Colonic mucosa (tissue), 4 donors: ENCODE data around the gene CTNND2. TPM values are rescaled to one million over a fixed set of nuclear protein-coding genes. Genes with fewer than 3 reads are reported as not detected.

Experiments used
- DNase-seq: peaks from one replicate; pipeline ENCODE4 v3.0.0-alpha.2; 2020
- H3K27ac ChIP-seq: fragments of 200-600 bp; one replicate; pipeline ENCODE4 v1.8.0; 2021
- H3K27me3 ChIP-seq: fragments of 200-600 bp; one replicate; pipeline ENCODE4 v1.8.0; 2021
- H3K36me3 ChIP-seq: fragments of 200-600 bp; one replicate; pipeline ENCODE4 v1.8.0; 2021
- H3K4me1 ChIP-seq: fragments of 200-600 bp; one replicate; pipeline ENCODE4 v1.8.0; 2021; ENCODE audit warnings: mild to moderate bottlenecking
- H3K4me3 ChIP-seq: fragments of 200-600 bp; one replicate; pipeline ENCODE4 v1.8.0; 2021
- H3K9ac ChIP-seq, 2 donors: one replicate each; pipeline ENCODE4 v1.7.0; 2013; ENCODE audit warnings: control low read depth in 2 of 2, low read depth in 2 of 2, low read length in 2 of 2
- H3K9me3 ChIP-seq: fragments of 200-600 bp; one replicate; pipeline ENCODE4 v1.8.0; 2021
- CTCF ChIP-seq: fragments of 200-600 bp; IDR thresholded peaks from one replicate; pipeline ENCODE4 v1.8.0; 2022; ENCODE audit warnings: antibody characterized with exemption, mild to moderate bottlenecking
- intact Hi-C: fragments of 100-400 bp; cut with DNase I; formaldehyde crosslinking; loops from one replicate; pipeline ENCODE4 v1.14.1; 2022
- total RNA-seq, 2 donors: library from RNA; stranded (reverse); fragmentation: NEBNext Ultra II Directional in 1 of 2; extraction: Animal tissue kit (Norgen Biotek cat#: 25700) in 1 of 2; gene quantifications; one replicate each; pipeline ENCODE4 v1.2.1, GENCODE V29; 2021
- donor health status: healthy.
- donor health status: DM: no; HTN: no; CAD: no.
- donor health status: DM: no; HTN: no; CAD: no.

CTNND2 gene
- total RNA-seq, 2 donors from 2014 or later, result 1.1 TPM

GRCh38 chr5:11504065-11504885 lies 400.0 kb downstream of the CTNND2 start:
- Histone ChIP-seq H3K36me3 (no peaks in the 10 kb centered on the region), H3K4me1 (no peaks in the 10 kb centered on the region), H3K27me3 (no peaks in the 10 kb centered on the region), H3K9me3 (no peaks in the 10 kb centered on the region), H3K4me3 (no peak overlapping the region), H3K27ac (no peak overlapping the region), H3K9ac (no peak overlapping the region)
- no peak for DNase-seq
- TF ChIP-seq CTCF, result no peak
- intact Hi-C loops, result no loop called here

- no peak overlapping the region for H3K27ac ChIP-seq
- intact Hi-C loops, result no loop called here
- TF ChIP-seq CTCF, result no peak
- DNase-seq, result no peak
- no peaks in the 10 kb centered on the region for H3K4me1 ChIP-seq
- no peaks in the 10 kb centered on the region for H3K36me3 ChIP-seq
- no peak overlapping the region for H3K9ac ChIP-seq
- H3K9me3 ChIP-seq, result no peaks in the 10 kb centered on the region
- H3K27me3 ChIP-seq, result no peaks in the 10 kb centered on the region
- no peak overlapping the region for H3K4me3 ChIP-seq
Observed at GRCh38 chr5:11502783-11503182, 401.5 kb downstream of the CTNND2 start.

GRCh38 chr5:11497651-11498050 lies 406.6 kb downstream of the CTNND2 start:
- Histone ChIP-seq H3K9me3 (no peaks in the 10 kb centered on the region), H3K36me3 (no peaks in the 10 kb centered on the region), H3K27ac (no peak overlapping the region), H3K4me3 (no peak overlapping the region), H3K4me1 (no peaks in the 10 kb centered on the region), H3K9ac (no peak overlapping the region), H3K27me3 (no peaks in the 10 kb centered on the region)
- intact Hi-C loops, result no loop called here
- no peak for DNase-seq
- TF ChIP-seq CTCF, result no peak

- Histone ChIP-seq H3K27me3 (no peaks in the 10 kb centered on the region), H3K27ac (no peak overlapping the region), H3K4me1 (no peaks in the 10 kb centered on the region), H3K9me3 (no peaks in the 10 kb centered on the region), H3K4me3 (no peak overlapping the region), H3K36me3 (no peaks in the 10 kb centered on the region), H3K9ac (no peak overlapping the region)
- no peak for DNase-seq
- intact Hi-C loops, result no loop called here
- TF ChIP-seq CTCF, result no peak
Observed at GRCh38 chr5:11496137-11496719, 408.0 kb downstream of the CTNND2 start.

GRCh38 chr5:11494340-11494739 lies 409.9 kb downstream of the CTNND2 start:
- Histone ChIP-seq H3K9ac (no peak overlapping the region), H3K9me3 (no peaks in the 10 kb centered on the region), H3K27ac (no peak overlapping the region), H3K4me1 (no peaks in the 10 kb centered on the region), H3K4me3 (no peak overlapping the region), H3K27me3 (no peaks in the 10 kb centered on the region), H3K36me3 (no peaks in the 10 kb centered on the region)
- TF ChIP-seq CTCF, result no peak
- no peak for DNase-seq
- intact Hi-C loops, result loop anchor here (5.0 kb wide), 1 partner anchor 227 kb away; no protein-coding TSS in a partner anchor
